NCI-H1092 treated with DMSO at 0.1 percent for 48 hours (cell line): ENCODE measurements around the gene PIWIL4.
"Not testable (repeated sequence)": the region's sequence is repeated elsewhere in the genome, so short reads cannot be mapped to it uniquely, and the experiment has no call there.

ENCODE experiments used
- DNase-seq: peaks from one replicate; lab custom pipeline; 2025; lab: John Stamatoyannopoulos, UW

The PIWIL4 gene

GRCh38 chr11:94549146-94549545 is 18.0 kb upstream of the PIWIL4 start:
- DNase-seq: no peak

GRCh38 chr11:94550513-94550912 is 16.7 kb upstream of the PIWIL4 start:
- DNase-seq: no peak

GRCh38 chr11:94553938-94554337 is 13.2 kb upstream of the PIWIL4 start:
- DNase-seq: peak; percentile 24

- DNase-seq: not testable (repeated sequence)
Observed at GRCh38 chr11:94555752-94556329, 11.3 kb upstream of the PIWIL4 start.

- DNase-seq: no peak
Observed at GRCh38 chr11:94557421-94557820, 9.7 kb upstream of the PIWIL4 start.

GRCh38 chr11:94557992-94558391 is 9.2 kb upstream of the PIWIL4 start:
- no peak for DNase-seq

- no peak for DNase-seq
Observed at GRCh38 chr11:94558468-94558867, 8.7 kb upstream of the PIWIL4 start.

GRCh38 chr11:94558932-94559331 is 8.2 kb upstream of the PIWIL4 start:
- no peak for DNase-seq

GRCh38 chr11:94559361-94559760 is 7.8 kb upstream of the PIWIL4 start:
- DNase-seq: no peak

GRCh38 chr11:94560834-94561233 is 6.3 kb upstream of the PIWIL4 start:
- DNase-seq: no peak

GRCh38 chr11:94563176-94563847 is 3.9 kb upstream of the PIWIL4 start:
- DNase-seq: no peak

- DNase-seq: no peak
Observed at GRCh38 chr11:94563848-94564467, 3.2 kb upstream of the PIWIL4 start.

- DNase-seq: no peak
Observed at GRCh38 chr11:94568200-94568599, 1.0 kb downstream of the PIWIL4 start.

GRCh38 chr11:94568717-94569116 is 1.5 kb downstream of the PIWIL4 start:
- DNase-seq: no peak

- DNase-seq: not testable (repeated sequence)
Observed at GRCh38 chr11:94572975-94573374, 5.8 kb downstream of the PIWIL4 start.

GRCh38 chr11:94574193-94574961 is 7.2 kb downstream of the PIWIL4 start:
- DNase-seq: no peak

- no peak for DNase-seq
Observed at GRCh38 chr11:94576306-94576705, 9.1 kb downstream of the PIWIL4 start.

GRCh38 chr11:94577841-94578240 is 10.7 kb downstream of the PIWIL4 start:
- no peak for DNase-seq

- no peak for DNase-seq
Observed at GRCh38 chr11:94581926-94582325, 14.8 kb downstream of the PIWIL4 start.

GRCh38 chr11:94583213-94583865 is 16.2 kb downstream of the PIWIL4 start:
- DNase-seq: no peak

GRCh38 chr11:94583866-94584500 is 16.8 kb downstream of the PIWIL4 start:
- no peak for DNase-seq

GRCh38 chr11:94584978-94585377 is 17.8 kb downstream of the PIWIL4 start:
- no peak for DNase-seq
